KMS-11 (cell line): ENCODE measurements around the gene SLC6A6.

ENCODE experiments used
- H2AFZ ChIP-seq: fragments of 200-600 bp; sonication (generic); 2 replicates; pipeline ENCODE4 v1.6.1; 2016; ENCODE audit warnings: antibody characterized with exemption, mixed run types, low read depth
- H3K27ac ChIP-seq: fragments of 200-600 bp; sonication (generic); 2 replicates; pipeline ENCODE4 v1.6.1; 2016; ENCODE audit warnings: mild to moderate bottlenecking, mixed run types
- H3K27me3 ChIP-seq: fragments of 200-600 bp; sonication (generic); 2 replicates; pipeline ENCODE4 v1.6.1; 2017; ENCODE audit warnings: mild to moderate bottlenecking, low read depth, mixed run types, moderate library complexity; ENCODE audit not compliant: insufficient read depth
- H3K36me3 ChIP-seq: fragments of 200-600 bp; sonication (generic); 2 replicates; pipeline ENCODE4 v1.6.1; 2017; ENCODE audit warnings: mild to moderate bottlenecking, mixed run types; ENCODE audit not compliant: insufficient read depth
- H3K4me1 ChIP-seq: fragments of 200-600 bp; sonication (generic); 2 replicates; pipeline ENCODE4 v1.6.1; 2016; ENCODE audit warnings: mild to moderate bottlenecking, low read depth, mixed run types; ENCODE audit not compliant: poor library complexity, severe bottlenecking
- H3K4me2 ChIP-seq: fragments of 200-600 bp; sonication (generic); 2 replicates; pipeline ENCODE4 v1.7.0; 2016; ENCODE audit warnings: mild to moderate bottlenecking, mixed run types
- H3K4me3 ChIP-seq: fragments of 200-600 bp; sonication (generic); IDR thresholded peaks from 2 replicates; pipeline ENCODE4 v1.6.1; 2017; ENCODE audit warnings: low read depth, low read length, mixed read lengths; ENCODE audit not compliant: insufficient read depth
- H3K79me2 ChIP-seq: fragments of 200-600 bp; sonication (generic); 2 replicates; pipeline ENCODE4 v1.6.1; 2016; ENCODE audit warnings: low read depth, mixed run types; ENCODE audit not compliant: insufficient read depth
- H3K9ac ChIP-seq: fragments of 200-600 bp; sonication (generic); 2 replicates; pipeline ENCODE4 v1.6.1; 2016; ENCODE audit warnings: mild to moderate bottlenecking, mixed run types
- H4K20me1 ChIP-seq: fragments of 200-600 bp; sonication (generic); 2 replicates; pipeline ENCODE4 v1.6.1; 2016; ENCODE audit warnings: mild to moderate bottlenecking, mixed run types; ENCODE audit not compliant: insufficient read depth
- TF ChIP-seq, protein P1 (sequence below): fragments of 200-600 bp; sonication (generic); conservative IDR thresholded peaks from 2 replicates; pipeline ENCODE4 v1.6.1; 2017; ENCODE audit warnings: low read depth, mild to moderate bottlenecking, antibody characterized with exemption, low read length, moderate library complexity, mixed read lengths

Gene SLC6A6

DNA sequence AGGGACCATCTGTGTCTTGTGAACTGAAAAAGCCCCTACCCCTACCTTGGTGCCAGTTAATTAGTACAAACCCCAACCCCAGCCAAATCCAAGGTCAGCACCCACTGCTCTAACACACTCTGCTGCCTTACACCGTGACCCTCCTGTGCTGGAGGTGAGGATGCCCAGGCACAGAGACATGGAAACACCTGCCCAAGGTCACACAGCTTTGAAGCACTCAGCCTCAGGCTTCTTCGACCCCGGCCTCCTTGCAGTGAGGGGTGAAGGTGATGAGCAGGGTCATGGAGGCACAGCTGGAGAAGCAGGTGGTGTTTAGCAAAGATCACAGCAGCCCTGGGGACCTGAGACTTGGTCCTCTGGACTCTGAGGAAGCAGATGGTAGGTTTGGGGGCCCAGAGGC is 39.0 kb upstream of the SLC6A6 start:
- TF ChIP-seq, protein P1, sequence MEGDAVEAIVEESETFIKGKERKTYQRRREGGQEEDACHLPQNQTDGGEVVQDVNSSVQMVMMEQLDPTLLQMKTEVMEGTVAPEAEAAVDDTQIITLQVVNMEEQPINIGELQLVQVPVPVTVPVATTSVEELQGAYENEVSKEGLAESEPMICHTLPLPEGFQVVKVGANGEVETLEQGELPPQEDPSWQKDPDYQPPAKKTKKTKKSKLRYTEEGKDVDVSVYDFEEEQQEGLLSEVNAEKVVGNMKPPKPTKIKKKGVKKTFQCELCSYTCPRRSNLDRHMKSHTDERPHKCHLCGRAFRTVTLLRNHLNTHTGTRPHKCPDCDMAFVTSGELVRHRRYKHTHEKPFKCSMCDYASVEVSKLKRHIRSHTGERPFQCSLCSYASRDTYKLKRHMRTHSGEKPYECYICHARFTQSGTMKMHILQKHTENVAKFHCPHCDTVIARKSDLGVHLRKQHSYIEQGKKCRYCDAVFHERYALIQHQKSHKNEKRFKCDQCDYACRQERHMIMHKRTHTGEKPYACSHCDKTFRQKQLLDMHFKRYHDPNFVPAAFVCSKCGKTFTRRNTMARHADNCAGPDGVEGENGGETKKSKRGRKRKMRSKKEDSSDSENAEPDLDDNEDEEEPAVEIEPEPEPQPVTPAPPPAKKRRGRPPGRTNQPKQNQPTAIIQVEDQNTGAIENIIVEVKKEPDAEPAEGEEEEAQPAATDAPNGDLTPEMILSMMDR, result no peak
- no peaks in the 10 kb centered on the region for H3K27me3 ChIP-seq
- no peaks in the 10 kb centered on the region for H3K79me2 ChIP-seq
- H3K9ac ChIP-seq, result no peak overlapping the region
- H4K20me1 ChIP-seq, result no peaks in the 10 kb centered on the region
- H3K27ac ChIP-seq, result no peak overlapping the region
- H3K4me3 ChIP-seq, result no peak overlapping the region
- H2AFZ ChIP-seq, result no peak overlapping the region
- H3K4me2 ChIP-seq, result no peak overlapping the region
- no peaks in the 10 kb centered on the region for H3K36me3 ChIP-seq
- no peaks in the 10 kb centered on the region for H3K4me1 ChIP-seq

DNA sequence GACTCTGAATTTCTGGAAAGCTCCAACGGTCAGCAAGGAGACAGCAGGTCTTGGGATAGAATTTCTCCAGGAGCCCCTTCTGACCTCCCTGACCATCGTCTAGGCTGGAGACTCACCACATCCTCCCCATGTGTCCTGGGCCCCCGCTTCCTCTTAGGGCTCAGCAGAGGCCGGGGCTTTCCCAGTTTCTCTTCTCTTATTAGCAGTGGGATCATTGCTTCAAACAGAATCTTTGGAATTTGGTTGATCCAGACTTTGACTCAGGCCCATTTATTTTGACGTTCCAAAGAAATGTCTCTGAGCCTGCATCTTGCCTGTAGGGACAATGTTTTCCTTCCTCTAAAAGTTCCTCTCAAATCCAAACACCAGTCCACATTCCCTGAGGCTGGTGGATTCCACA is 38.4 kb upstream of the SLC6A6 start:
- H3K4me1 ChIP-seq, result no peaks in the 10 kb centered on the region
- no peak overlapping the region for H3K4me3 ChIP-seq
- no peak overlapping the region for H2AFZ ChIP-seq
- H3K36me3 ChIP-seq, result no peaks in the 10 kb centered on the region
- no peak overlapping the region for H3K9ac ChIP-seq
- TF ChIP-seq, protein P1, result no peak
- H3K4me2 ChIP-seq, result no peak overlapping the region
- no peaks in the 10 kb centered on the region for H3K79me2 ChIP-seq
- no peak overlapping the region for H3K27ac ChIP-seq
- no peaks in the 10 kb centered on the region for H3K27me3 ChIP-seq
- H4K20me1 ChIP-seq, result no peaks in the 10 kb centered on the region

DNA sequence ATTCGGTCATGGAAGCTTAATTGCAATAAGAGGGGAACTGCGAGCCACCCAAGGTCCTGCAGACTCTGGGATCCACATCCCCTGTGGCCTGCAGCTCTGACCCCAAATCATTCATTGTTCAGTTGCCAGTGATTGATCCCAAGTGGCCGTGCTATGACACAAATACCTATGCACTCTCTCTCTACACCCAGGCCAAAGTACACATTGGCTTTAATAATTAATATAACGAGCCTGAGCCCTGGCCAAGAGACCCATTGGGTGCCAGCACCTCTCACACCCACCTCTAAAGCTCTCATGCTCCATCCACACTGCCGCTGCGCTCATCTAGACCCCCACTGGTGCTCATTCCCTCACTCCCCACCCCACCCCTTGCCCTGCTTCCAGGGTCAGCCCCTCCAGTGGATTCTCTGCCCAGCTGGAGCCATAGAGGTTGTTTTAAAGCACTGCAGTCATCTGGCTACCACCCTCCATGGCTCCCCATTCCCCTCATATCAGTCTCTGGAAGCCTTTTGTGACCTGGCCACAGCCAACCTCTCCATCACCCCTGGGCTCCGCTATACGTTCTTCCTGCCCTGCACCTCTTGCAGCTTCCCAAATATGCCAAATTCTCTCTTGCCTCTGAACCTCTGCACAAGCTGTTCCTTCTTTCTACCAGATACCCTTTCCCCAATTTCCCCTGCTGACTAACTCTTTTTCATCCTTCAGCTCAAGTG is 37.7 kb upstream of the SLC6A6 start:
- TF ChIP-seq, protein P1, result no peak
- peaks cover 5% of the 10 kb centered on the region for H3K4me1 ChIP-seq
- H3K9ac ChIP-seq, result no peak overlapping the region
- H3K27ac ChIP-seq, result no peak overlapping the region
- H3K4me2 ChIP-seq, result no peak overlapping the region
- no peak overlapping the region for H3K4me3 ChIP-seq
- no peaks in the 10 kb centered on the region for H4K20me1 ChIP-seq
- H3K79me2 ChIP-seq, result no peaks in the 10 kb centered on the region
- H2AFZ ChIP-seq, result no peak overlapping the region
- no peaks in the 10 kb centered on the region for H3K27me3 ChIP-seq
- H3K36me3 ChIP-seq, result no peaks in the 10 kb centered on the region

DNA sequence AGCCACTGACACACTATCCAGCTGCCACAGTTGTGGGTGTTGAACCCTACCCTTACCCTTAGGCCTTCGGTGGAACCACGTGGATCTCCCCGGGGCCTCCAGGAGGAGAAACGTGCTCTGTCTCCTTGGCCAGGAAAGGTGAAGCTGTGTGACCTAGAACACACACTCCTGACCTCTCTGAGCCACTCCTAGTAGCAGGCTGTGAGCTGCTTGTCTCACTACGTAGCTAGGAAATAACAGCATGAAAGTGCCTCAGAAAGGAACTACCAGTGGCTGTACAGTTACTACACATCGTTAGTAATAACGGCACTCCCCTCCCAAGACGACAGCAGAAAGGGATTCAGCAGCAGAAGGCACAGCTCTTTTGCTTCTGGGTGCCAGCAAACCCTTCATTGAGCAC is 36.2 kb upstream of the SLC6A6 start:
- peaks cover 12% of the 10 kb centered on the region for H3K4me1 ChIP-seq
- H3K9ac ChIP-seq, result no peak overlapping the region
- no peaks in the 10 kb centered on the region for H4K20me1 ChIP-seq
- H3K4me2 ChIP-seq, result no peak overlapping the region
- H3K27ac ChIP-seq, result no peak overlapping the region
- no peaks in the 10 kb centered on the region for H3K36me3 ChIP-seq
- H3K4me3 ChIP-seq, result no peak overlapping the region
- TF ChIP-seq, protein P1, result no peak
- no peaks in the 10 kb centered on the region for H3K79me2 ChIP-seq
- H2AFZ ChIP-seq, result no peak overlapping the region
- no peaks in the 10 kb centered on the region for H3K27me3 ChIP-seq
